ENCODE measurements around the gene DUSP8.

DNA sequence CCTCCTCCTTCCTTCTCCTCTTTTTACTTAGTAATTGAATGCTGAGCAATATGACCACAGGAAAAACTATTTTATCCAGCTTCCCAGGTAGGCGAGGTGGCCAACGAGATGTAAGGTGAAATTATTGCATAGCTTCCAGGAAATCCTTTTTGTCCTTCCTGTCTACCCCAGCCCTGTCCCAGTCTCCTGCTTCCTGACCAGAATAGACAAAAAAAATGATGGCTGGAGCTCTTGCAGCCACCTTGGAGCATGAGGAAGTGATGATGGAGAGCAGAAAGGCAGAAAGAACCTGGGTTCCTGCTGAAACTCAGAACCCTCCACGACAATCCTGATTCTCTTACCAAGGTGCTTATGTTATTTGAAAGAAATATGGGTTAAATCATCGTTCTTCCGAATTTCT lies 33.9 kb downstream of the DUSP8 start:
- TF ChIP-seq, protein P1, sequence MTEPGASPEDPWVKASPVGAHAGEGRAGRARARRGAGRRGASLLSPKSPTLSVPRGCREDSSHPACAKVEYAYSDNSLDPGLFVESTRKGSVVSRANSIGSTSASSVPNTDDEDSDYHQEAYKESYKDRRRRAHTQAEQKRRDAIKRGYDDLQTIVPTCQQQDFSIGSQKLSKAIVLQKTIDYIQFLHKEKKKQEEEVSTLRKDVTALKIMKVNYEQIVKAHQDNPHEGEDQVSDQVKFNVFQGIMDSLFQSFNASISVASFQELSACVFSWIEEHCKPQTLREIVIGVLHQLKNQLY (CRISPR knock-in tag; conservative IDR thresholded peaks at IDR 0.05) = no peak
- TF ChIP-seq LCOR (CRISPR knock-in tag; IDR thresholded peaks at IDR 0.05) (no peak), E2F8 (IDR thresholded peaks at IDR 0.05; ENCODE audit: low read depth, partially characterized antibody) (no peak), NFRKB (IDR thresholded peaks at IDR 0.05; ENCODE audit: low read depth) (no peak), ETV6 (IDR thresholded peaks at IDR 0.05; ENCODE audit: borderline replicate concordance in 1 of 2, low read depth in 2 of 2, low read length in 1 of 2) (no peak), ETV6 (CRISPR knock-in tag; IDR thresholded peaks at IDR 0.05; ENCODE audit: borderline replicate concordance) (no peak), SRSF1 (IDR thresholded peaks at IDR 0.05; ENCODE audit: low read depth, low read length) (no peak), MTA3 (IDR thresholded peaks at IDR 0.05; ENCODE audit: borderline replicate concordance) (no peak), ZBTB33 (CRISPR knock-in tag; IDR thresholded peaks at IDR 0.05) (no peak), SUPT5H (IDR thresholded peaks at IDR 0.05) (no peak)
- TF ChIP-seq, protein P2, sequence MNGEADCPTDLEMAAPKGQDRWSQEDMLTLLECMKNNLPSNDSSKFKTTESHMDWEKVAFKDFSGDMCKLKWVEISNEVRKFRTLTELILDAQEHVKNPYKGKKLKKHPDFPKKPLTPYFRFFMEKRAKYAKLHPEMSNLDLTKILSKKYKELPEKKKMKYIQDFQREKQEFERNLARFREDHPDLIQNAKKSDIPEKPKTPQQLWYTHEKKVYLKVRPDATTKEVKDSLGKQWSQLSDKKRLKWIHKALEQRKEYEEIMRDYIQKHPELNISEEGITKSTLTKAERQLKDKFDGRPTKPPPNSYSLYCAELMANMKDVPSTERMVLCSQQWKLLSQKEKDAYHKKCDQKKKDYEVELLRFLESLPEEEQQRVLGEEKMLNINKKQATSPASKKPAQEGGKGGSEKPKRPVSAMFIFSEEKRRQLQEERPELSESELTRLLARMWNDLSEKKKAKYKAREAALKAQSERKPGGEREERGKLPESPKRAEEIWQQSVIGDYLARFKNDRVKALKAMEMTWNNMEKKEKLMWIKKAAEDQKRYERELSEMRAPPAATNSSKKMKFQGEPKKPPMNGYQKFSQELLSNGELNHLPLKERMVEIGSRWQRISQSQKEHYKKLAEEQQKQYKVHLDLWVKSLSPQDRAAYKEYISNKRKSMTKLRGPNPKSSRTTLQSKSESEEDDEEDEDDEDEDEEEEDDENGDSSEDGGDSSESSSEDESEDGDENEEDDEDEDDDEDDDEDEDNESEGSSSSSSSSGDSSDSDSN (IDR thresholded peaks at IDR 0.05; ENCODE audit: borderline replicate concordance in 1 of 2, low read depth in 2 of 2, low read length in 2 of 2) = no peak
- TF ChIP-seq, protein P3, sequence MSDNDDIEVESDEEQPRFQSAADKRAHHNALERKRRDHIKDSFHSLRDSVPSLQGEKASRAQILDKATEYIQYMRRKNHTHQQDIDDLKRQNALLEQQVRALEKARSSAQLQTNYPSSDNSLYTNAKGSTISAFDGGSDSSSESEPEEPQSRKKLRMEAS (CRISPR knock-in tag; IDR thresholded peaks at IDR 0.05) = no peak
